ENCODE data around the gene PPME1. TPM values are rescaled to one million over a fixed set of nuclear protein-coding genes. Genes with fewer than 3 reads are reported as not detected.

PPME1 gene
- total RNA-seq, 1 experiment from 2014 or later: 39.4 TPM

DNA sequence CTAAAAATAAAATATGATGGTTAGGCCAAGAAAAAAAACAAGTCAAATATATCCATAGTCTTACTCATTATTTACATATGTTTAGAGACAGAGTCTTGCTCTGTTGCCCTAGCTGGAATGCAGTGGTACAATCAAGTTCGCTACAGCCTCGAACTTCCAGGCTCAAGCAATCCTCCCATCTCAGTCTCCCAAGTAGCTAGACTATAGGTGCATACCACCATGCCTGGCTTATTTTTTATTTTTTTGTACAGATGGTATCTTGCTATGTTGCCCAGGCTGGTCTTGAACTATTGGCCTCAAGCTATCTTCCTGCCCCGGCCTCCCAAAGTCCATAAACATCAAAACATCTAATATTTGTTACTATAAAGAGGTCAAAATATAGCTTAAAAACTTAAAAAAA lies 36.4 kb upstream of the PPME1 start:
- Histone ChIP-seq H4K8ac (replicated peaks; ENCODE audit: insufficient read length, low read depth, low read length) (no peak overlapping the region), H4K5ac (ENCODE audit: insufficient read length, low read depth, low read length) (no peak overlapping the region), H3K4me1 (ENCODE audit: insufficient read depth, low read length) (peaks cover 3% of the 10 kb centered on the region; the same call in 1 of the 2 replicates), H3K4ac (ENCODE audit: low read depth, low read length) (no peak overlapping the region), H3K4me2 (ENCODE audit: insufficient read depth, insufficient read length, low read length) (no peak overlapping the region), H2BK20ac (ENCODE audit: low read depth, low read length, poor library complexity, severe bottlenecking) (no peak overlapping the region), H2BK120ac (ENCODE audit: low read depth, low read length, poor library complexity, severe bottlenecking) (no peak overlapping the region), H3K14ac (ENCODE audit: insufficient read depth, low read length) (no peak overlapping the region), H2BK15ac (ENCODE audit: low read depth, low read length) (no peak overlapping the region), H4K91ac (ENCODE audit: insufficient read length, low read depth, low read length) (no peak overlapping the region), H3K79me2 (ENCODE audit: insufficient read depth, low read length) (no peaks in the 10 kb centered on the region), H2AK5ac (ENCODE audit: insufficient read length, low read length) (no peak overlapping the region), H2BK12ac (ENCODE audit: insufficient read length, low read depth, low read length) (no peak overlapping the region), H3K27me3 (ENCODE audit: insufficient read depth, low read length) (no peaks in the 10 kb centered on the region), H2AFZ (ENCODE audit: low read length) (no peak overlapping the region), H3K79me1 (ENCODE audit: insufficient read depth, low read depth, low read length, poor library complexity, severe bottlenecking) (no peaks in the 10 kb centered on the region), H3K9ac (ENCODE audit: extremely low read depth, insufficient read length, low read length) (no peak overlapping the region), H3K18ac (ENCODE audit: insufficient read length, low read depth, low read length) (no peak overlapping the region), H3K27ac (ENCODE audit: insufficient read length, low read depth, low read length) (no peak overlapping the region), H3K23ac (ENCODE audit: insufficient read length, low read depth, low read length) (no peak overlapping the region), H3K9me3 (ENCODE audit: control insufficient read depth, low read depth, low read length) (no peaks in the 10 kb centered on the region), H2BK5ac (ENCODE audit: insufficient read length, low read length) (no peak overlapping the region), H3T11ph (ENCODE audit: low read length) (no peak overlapping the region), H4K20me1 (ENCODE audit: control insufficient read depth, insufficient read depth, insufficient read length) (no peaks in the 10 kb centered on the region), H3K56ac (ENCODE audit: insufficient read length, low read depth, low read length) (no peak overlapping the region), H3K23me2 (ENCODE audit: insufficient read length, low read depth, low read length, poor library complexity, severe bottlenecking) (no peaks in the 10 kb centered on the region)
- TF ChIP-seq, protein P1, sequence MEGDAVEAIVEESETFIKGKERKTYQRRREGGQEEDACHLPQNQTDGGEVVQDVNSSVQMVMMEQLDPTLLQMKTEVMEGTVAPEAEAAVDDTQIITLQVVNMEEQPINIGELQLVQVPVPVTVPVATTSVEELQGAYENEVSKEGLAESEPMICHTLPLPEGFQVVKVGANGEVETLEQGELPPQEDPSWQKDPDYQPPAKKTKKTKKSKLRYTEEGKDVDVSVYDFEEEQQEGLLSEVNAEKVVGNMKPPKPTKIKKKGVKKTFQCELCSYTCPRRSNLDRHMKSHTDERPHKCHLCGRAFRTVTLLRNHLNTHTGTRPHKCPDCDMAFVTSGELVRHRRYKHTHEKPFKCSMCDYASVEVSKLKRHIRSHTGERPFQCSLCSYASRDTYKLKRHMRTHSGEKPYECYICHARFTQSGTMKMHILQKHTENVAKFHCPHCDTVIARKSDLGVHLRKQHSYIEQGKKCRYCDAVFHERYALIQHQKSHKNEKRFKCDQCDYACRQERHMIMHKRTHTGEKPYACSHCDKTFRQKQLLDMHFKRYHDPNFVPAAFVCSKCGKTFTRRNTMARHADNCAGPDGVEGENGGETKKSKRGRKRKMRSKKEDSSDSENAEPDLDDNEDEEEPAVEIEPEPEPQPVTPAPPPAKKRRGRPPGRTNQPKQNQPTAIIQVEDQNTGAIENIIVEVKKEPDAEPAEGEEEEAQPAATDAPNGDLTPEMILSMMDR (conservative IDR thresholded peaks at IDR 0.05): no peak
- Mint-ChIP-seq H3K9me3 (peaks cover 5 to 7% of the 10 kb centered on the region in 2 experiments; a peak in 4 of 5 replicates), H3K4me1 (peaks cover 10 to 17% of the 10 kb centered on the region in 2 experiments), H3K4me3 (no peak overlapping the region), H3K27me3 (ENCODE audit: low read depth) (no peaks in the 10 kb centered on the region), H3K27ac (no peak overlapping the region), H3K36me3 (ENCODE audit: insufficient read depth in 1 of 3, low read depth in 3 of 3) (peaks cover 22 to 60% (median 49%) of the 10 kb centered on the region in 3 experiments)
- no peak for DNase-seq
- no CpG with 5 or more reads among the region's 3 CpGs for WGBS (ENCODE audit: extremely low coverage, insufficient read length, low lambda C conversion rate)
